Activated CD4-positive, alpha-beta T cell treated with anti-CD3 and anti-CD28 coated beads, Interleukin-2, amount 50 U/mL, for 16 hours (primary cell): ENCODE measurements around the gene LFNG.

Experiments
- DNase-seq: peaks from one replicate; pipeline ENCODE4 v3.0.0-alpha.2; 2020

LFNG gene

DNA sequence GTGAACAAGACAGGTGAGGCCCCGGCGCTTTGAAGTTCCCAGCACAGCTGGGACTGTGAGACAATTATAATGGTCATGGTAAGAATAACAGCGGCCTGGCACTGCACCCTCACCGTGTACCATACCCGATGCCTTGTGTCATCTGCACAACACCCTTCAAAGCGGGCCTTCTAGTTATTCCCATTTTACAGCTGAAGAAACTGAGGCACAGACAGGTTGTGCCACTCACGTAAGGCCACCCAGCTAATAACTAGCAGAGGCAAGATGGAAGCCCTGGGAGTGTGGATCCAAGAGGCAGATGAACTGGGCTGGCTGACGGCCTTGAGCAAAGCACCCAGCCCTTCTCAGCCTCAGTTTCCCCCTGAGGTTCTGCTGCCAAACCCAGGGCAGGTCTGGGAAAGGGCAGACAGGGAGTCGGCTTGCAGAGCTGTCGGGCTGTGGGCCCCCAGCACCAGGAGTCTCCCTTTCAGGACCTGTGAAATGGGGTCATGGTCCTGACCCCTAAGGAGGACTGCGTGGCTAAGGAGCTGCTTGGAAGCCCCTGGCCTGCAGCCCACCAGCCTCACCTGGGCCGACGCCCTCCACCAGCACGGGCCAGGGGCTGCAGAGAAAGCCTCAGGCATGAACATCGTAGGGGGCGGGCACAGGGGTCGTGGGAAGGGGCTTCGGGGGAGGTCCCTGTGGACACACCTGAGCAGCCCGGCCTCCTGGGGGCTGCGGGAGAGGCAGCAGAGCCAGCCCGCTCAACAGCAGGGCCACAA, 15.3 kb upstream of the LFNG start:
- DNase-seq, result no peak

DNA sequence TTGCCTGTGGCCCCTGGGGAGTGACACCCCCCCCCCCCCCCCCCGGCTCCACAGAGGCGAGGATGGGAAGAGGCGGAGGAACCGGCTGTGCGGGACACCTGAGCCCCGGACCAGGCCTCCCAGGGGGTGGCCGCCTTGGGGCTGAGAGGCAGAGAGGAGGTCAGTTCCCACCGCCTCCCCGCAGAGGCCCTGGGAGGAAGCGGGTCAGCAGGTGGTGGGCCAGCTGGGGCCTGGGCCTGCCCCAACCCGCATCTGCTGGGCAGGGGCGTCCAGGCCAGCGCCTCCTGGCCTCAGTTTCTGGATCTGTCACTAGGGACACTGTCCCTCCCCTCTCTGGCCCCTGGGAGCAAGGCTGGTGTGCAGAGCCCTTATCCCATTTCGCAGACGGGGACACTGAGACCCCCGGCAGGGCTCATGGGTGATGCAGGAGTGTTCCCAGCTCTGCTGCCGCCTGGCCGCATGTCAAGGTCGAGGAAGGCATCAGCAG, 14.6 kb upstream of the LFNG start:
- no peak for DNase-seq

DNA sequence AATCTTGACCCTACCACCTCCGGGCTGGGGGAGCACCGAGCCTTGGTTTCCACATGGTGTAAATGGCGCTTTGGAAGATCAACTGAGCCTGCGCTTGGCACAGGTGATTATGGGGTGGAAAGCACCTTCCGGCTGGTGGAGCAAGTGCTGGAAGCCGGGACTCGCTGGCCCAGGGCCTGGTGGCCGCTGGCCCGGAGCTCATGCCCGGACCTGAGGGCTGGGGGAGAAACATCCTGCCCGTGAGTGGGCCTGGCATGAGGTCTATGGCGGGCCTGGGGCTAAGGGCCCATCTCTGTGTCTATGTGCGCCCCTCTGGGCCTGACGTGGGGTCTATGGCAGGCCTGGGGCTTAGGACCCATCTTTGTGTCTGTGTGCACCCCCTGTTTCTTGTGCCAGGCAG, 14.2 kb upstream of the LFNG start:
- no peak for DNase-seq

GRCh38 chr7:2507208-2507916, 12.2 kb upstream of the LFNG start:
- DNase-seq, result no peak

DNA sequence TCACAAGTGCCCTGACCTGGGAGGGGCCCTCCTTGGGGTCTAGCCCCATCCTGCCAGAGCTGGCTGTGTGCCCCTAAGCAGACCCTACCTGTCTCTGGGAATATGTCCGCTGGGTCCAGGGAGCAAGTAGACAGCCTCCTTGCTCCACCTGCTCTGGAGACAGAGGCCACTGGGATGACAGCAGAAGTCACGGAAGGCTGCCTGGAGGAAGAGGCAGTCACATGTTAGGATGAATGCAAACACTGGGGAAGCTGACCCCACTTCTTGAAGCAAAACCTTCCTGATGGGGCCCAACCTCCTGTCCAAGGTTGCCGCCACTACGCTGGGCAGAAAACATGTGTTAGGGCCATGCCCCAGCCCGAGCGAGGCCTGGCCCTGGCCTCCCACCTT, 11.7 kb upstream of the LFNG start:
- DNase-seq, result no peak

DNA sequence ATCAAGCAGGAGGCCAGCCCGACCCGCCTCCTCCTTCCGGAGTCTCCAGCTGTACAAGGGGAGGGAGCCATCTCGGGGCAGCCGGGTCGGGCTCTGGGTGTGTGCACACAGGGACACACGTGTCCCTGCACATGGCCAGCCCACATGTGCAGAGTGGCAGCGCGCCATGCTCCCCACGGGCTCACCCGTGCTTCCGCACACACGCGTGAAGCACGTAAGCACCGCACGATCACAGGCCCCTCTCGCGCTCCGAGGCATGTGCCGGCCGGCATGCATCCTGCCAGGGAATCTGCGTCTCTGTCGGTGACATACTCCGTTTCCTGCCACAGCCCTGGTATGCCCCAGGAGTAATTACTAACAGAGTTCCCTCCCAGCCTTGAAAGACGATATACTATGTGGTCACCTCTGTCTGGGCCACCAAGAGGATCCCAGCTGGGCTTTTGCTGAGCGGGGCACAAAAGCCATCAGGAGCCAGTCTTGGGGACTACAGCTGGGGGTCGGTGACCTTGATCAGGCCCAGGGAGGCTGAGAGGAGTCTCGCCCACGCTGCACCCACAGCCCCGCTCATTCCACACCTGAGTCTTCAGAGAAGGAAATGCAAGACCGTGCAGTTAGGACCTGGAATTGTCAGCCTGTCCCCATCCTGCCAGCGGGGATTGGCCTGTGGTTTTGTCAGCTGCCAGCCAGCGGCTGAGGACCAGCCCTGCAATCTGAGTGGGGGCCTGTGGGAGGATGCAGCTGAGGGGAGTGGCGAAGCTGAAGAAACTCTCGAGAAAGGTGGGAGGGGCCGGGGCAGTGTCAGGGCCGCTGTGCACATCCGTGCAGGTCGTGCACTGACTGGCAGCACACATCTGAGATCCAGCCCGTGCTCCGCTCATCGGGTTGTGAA, 11.0 kb upstream of the LFNG start:
- peak; percentile 77 for DNase-seq

GRCh38 chr7:2509298-2509906, 10.2 kb upstream of the LFNG start:
- DNase-seq, result no peak

- no peak for DNase-seq
These were observed 9.3 kb upstream of the LFNG start for GRCh38 chr7:2510130-2510776.

- DNase-seq, result no peak
These were observed 8.4 kb upstream of the LFNG start for GRCh38 chr7:2510909-2511768.

DNA sequence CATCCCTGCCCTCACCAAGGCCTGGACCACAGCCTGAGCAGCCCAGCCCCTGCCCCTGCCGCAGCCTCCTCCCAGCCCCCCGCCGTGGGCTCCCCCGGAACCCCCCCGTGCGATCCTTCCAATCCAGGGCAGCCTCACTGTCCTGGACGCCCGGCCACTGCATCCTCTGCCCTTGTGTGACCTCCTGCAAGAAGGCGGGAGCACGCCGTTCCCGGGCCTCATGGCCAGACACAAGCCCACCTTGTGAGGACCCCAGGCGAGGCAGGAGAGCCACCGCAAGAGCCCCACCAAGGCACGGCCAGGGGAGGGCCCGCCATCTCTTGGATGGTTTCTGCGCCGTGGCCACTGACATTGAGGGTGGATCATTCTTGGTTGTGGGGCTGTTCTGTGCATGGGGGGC, 7.8 kb upstream of the LFNG start:
- no peak for DNase-seq

GRCh38 chr7:2512179-2512661, 7.4 kb upstream of the LFNG start:
- DNase-seq, result no peak

DNA sequence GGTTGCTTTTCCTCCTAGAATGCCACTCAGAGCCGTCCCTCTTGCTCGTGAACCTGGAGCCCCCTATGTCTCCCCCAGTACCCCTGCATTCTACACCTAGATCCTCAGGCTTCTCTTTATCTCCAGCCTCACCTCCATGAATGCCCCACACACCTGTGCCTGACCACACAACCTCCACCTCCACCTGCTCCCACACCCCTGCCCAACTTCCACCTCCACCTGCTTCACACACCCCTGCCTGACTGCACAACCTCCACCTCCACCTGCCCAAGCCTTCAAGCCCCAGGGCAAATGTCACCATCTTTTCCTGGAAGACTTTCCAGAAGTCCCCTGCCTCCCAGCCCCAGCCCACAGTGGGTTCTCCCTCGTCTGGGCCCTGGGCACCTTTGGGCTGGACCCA, 6.9 kb upstream of the LFNG start:
- DNase-seq, result no peak

DNA sequence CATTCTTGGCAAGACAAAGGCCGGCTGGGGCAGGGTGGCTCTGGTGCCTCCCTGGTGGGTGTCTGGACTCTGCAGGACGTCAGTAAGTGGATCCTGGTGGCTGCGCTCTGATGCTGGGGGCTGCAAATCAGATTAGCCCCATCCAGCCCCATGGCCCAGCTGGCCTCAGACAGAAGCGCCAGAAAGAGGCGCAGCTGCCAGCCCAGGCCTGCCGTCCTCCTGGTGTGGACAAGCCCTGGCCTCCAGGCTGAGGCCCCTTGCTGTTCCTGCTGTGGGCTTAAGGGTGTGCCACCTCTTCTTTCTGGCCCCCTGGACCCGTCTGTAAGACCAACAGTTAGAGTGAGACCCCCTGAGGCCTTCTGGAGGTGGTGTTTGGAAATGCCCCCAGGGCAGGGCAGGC, 5.9 kb upstream of the LFNG start:
- DNase-seq, result no peak

DNA sequence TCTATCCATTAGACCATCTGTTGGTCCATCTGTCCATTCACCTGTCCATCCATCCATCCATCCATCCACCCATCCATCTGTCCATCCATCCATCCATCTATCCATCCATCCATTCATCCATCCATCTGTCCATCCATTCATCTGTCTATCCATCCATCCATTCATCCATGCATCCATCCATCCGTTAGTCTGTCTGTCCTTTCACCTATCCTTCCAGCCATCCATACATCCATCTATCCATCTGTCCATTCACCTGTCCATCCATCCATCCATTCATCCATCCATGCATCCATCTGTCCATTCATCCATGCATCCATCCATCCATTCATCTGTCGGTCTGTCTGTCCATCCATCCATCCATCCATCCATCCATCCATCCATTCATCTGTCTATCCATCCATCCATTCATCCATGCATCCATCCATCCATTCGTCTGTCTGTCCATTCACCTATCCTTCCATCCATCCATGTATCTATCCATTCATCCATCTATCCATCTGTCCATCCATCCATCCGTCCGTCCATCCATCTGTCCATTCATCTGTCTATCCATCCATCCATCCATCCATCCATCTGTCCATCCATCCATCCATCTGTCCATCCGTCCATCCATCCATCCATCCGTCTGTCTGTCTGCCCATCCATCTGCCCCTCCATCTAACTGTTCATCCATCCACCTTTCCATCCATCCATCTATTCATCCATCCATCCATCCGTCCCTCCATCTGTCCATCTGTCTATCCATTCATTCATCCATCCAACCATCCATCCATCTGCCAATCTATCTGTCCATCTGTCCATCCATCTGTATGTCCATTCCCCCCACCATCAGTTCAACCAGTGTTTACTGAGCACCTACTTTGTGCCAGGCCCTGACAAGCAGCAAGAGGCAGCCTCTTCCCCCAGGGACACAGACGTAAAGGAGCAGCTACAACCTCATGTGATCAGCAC, 4.8 kb upstream of the LFNG start:
- no peak for DNase-seq

GRCh38 chr7:2515424-2516193, 4.0 kb upstream of the LFNG start:
- no peak for DNase-seq

DNA sequence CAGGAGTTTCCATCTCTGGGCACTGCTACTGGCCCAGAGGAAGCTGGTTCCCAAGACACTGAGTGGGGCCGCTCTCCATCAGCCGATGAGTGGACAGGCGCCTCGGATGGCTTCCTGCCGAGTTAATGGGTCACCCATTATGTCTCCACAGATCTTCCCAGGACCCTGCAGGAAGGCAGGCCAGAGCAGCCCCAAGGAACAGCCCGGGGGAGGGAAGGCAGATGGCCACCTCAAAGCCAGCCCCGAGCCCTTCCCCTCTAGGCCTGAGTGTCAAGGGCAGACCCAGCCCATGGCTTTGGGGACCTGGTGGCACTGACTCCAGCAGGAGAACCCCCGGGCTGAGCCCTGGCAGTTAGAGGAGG, 3.4 kb upstream of the LFNG start:
- no peak for DNase-seq

DNA sequence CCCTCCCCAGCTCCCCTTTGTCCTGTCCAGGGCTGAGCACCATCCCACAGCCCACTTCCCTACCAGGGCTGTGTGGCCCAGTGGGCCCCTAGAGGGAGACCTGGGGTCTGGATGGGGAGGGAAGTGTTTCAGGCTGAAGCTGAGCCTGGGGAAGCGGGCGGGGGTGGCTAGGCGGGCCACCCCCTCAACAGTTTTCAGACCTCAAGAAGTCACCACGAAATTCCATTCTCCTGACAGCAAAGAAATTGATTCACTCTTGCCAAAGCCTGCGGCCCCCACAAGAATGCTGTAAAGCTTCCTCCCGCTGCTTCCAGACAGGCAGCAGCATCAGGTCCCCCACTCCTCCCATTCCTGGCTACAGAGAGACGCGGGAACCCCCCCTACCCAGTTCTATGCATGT, 2.5 kb upstream of the LFNG start:
- no peak for DNase-seq

DNA sequence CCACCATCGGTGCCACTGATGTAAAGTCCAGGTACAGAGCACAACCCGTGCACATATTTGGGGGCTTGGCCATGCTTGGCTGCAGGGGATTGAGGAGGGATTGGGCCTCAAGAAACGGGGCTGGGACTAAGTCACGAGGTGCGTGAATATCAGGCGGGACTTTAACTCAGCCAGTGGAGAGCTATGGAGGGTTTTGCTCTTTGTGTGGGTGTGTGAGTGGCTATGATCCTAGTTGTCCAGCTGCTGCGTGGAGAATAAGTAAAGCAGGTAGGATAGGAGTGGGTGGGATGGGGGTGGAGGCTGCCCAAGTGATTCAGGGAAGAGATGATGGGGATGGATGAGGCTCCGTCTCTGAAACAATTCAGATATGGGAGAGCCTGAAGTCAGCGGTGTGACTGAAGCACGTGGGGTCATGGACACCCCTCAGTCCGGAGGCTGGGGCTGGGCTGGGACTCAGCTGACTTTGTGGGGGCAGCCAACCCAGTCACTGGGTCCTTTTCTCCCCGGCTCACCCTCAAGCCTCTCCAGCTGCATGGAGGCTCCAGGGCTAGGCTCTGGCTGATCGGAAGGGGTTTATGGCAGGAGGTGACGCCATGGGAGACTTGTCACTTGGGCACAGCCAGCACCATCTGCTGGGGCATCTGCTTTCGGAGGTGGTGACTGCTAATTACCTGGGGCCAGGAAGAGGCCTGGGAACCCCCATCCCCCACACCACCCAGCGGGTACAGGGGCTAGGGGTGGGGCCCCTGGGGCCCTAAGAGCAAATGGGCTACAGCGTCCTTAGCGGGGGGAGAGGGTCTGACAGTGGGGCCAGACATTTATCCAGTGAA, 1.7 kb upstream of the LFNG start:
- DNase-seq, result no peak

DNA sequence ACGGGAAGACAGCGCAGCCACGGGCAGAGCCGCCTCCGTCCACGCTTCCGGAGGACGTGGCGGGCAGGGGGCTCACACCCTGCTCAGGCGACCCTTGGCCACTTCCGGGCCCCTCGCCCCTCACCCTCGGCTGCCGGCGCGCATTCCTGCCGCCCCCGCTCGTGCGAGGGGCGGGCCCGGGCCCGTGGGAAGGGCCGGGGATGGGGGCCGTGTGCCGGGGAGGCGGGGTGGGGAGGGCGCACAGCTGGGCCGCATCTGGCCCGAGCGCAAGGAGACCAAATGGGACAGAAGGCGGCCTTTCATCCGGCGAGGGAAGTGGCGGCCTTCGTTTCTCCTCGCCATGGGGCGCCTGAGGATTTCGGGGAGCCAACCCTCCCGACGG, 846 bp upstream of the LFNG start:
- no peak for DNase-seq
